Muscle of leg (tissue), 11 donors: ENCODE data around the gene PIK3R6. TPM values are rescaled to one million over a fixed set of nuclear protein-coding genes. Genes with fewer than 3 reads are reported as not detected.

Experiments
- DNase-seq: peaks from one replicate; pipeline ENCODE4 v3.0.0; 2013
- H3K27ac ChIP-seq: one replicate; pipeline ENCODE4 v1.5.1; 2013; ENCODE audit warnings: mild to moderate bottlenecking, low read length, control low read depth
- H3K27me3 ChIP-seq: one replicate; pipeline ENCODE4 v1.6.1; 2013; ENCODE audit warnings: low read length; ENCODE audit not compliant: control insufficient read depth, insufficient read depth
- H3K36me3 ChIP-seq: one replicate; pipeline ENCODE4 v1.6.1; 2013; ENCODE audit warnings: low read length; ENCODE audit not compliant: control insufficient read depth, insufficient read depth
- H3K4me1 ChIP-seq: one replicate; pipeline ENCODE4 v1.6.1; 2013; ENCODE audit warnings: low read length; ENCODE audit not compliant: control insufficient read depth, insufficient read depth
- H3K4me3 ChIP-seq: one replicate; pipeline ENCODE4 v1.5.1; 2013; ENCODE audit warnings: low read length, control low read depth
- H3K9me3 ChIP-seq: replicated peaks from 2 replicates; pipeline ENCODE4 v1.6.1; 2013; ENCODE audit warnings: low read depth, low read length; ENCODE audit not compliant: control insufficient read depth
- WGBS: methylation state at CpG from one replicate; pipeline ENCODE4 v1.1.5; 2013; ENCODE audit warnings: missing lambda C conversion rate; ENCODE audit not compliant: insufficient coverage; 5-methylcytosine and 5-hydroxymethylcytosine counted together
- polyA plus RNA-seq, 8 donors: library from polyadenylated mRNA; unstranded; fragments of 120-200 nt; gene quantifications; one replicate each; pipeline versions ENCODE4 v1.2.1 to v1.2.3, GENCODE V29; 2013; ENCODE audit warnings: inconsistent platforms in 1 of 8, low replicate concordance in 1 of 8; ENCODE audit not compliant: insufficient read length in 8 of 8, insufficient read depth in 1 of 8
- total RNA-seq: library from RNA; stranded (reverse); fragments of 120-200 nt; gene quantifications from one replicate; pipeline ENCODE4 v1.2.4, GENCODE V29; 2013

Gene PIK3R6
- total and polyA plus RNA-seq, 9 donors: 1.5 to 6.5 (median 4.9) TPM

- Histone ChIP-seq H3K36me3 (no peaks in the 10 kb centered on the region), H3K27me3 (peaks cover 13% of the 10 kb centered on the region), H3K9me3 (no peaks in the 10 kb centered on the region), H3K4me3 (no peak overlapping the region), H3K4me1 (no peaks in the 10 kb centered on the region), H3K27ac (no peak overlapping the region)
- WGBS: 43% methylated on average over 2 of the region's 2 CpGs
- no peak for DNase-seq
Observed at GRCh38 chr17:8793649-8794048, 73.8 kb downstream of the PIK3R6 start.

DNA sequence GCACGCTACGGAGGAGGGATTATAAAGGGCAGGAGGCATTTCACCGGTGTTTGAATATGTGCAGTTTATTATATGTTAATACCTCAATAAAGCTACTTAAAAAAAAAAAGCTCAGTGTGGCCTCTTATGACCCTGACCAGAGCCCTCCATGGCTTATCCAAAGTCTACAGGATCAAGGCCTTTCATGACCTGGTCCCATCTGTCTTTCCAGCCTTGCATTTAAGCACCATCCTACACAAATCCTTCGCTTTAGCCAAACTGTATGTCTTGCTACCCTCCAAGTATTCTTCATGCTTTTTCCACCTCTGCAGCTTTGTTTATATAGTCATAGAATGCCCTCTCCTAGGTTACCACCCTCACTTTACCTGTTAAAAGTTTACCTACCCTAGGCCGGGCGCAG lies 74.8 kb downstream of the PIK3R6 start:
- DNase-seq: no peak
- WGBS: 14% methylated on average over 1 of the region's 6 CpGs
- H3K9me3 ChIP-seq: no peaks in the 10 kb centered on the region
- H3K27me3 ChIP-seq: peaks cover 3% of the 10 kb centered on the region
- no peak overlapping the region for H3K27ac ChIP-seq
- no peaks in the 10 kb centered on the region for H3K36me3 ChIP-seq
- H3K4me1 ChIP-seq: no peaks in the 10 kb centered on the region
- H3K4me3 ChIP-seq: no peak overlapping the region

DNA sequence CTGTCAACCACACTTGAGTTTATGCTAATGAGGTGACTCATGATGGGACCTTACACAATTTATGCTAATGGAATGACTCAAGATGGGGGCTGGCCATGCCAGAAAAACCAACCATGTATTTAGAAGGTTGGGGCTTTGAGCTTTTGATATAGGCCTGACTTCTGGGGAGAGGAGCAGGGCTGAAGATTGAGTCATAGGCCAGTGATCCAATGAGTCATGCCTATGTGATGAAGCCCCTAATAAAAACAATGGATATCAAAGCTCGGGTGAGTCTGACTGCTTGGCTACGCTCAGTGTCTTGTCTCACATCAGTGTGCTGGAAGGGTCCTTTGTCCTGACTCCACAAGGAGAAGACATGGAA lies 75.6 kb downstream of the PIK3R6 start:
- H3K4me3 ChIP-seq: no peak overlapping the region
- peaks cover 2% of the 10 kb centered on the region for H3K27me3 ChIP-seq
- no peak for DNase-seq
- H3K27ac ChIP-seq: no peak overlapping the region
- H3K9me3 ChIP-seq: no peaks in the 10 kb centered on the region
- H3K36me3 ChIP-seq: no peaks in the 10 kb centered on the region
- WGBS: 96% methylated on average over 2 of the region's 2 CpGs
- H3K4me1 ChIP-seq: no peaks in the 10 kb centered on the region

GRCh38 chr17:8791248-8791909 lies 76.1 kb downstream of the PIK3R6 start:
- no peaks in the 10 kb centered on the region for H3K36me3 ChIP-seq
- no peak overlapping the region for H3K27ac ChIP-seq
- no peak overlapping the region for H3K4me3 ChIP-seq
- WGBS: no CpG with 5 or more reads among the region's 4 CpGs
- H3K4me1 ChIP-seq: no peaks in the 10 kb centered on the region
- H3K27me3 ChIP-seq: peaks cover 2% of the 10 kb centered on the region
- DNase-seq: no peak
- H3K9me3 ChIP-seq: no peaks in the 10 kb centered on the region

DNA sequence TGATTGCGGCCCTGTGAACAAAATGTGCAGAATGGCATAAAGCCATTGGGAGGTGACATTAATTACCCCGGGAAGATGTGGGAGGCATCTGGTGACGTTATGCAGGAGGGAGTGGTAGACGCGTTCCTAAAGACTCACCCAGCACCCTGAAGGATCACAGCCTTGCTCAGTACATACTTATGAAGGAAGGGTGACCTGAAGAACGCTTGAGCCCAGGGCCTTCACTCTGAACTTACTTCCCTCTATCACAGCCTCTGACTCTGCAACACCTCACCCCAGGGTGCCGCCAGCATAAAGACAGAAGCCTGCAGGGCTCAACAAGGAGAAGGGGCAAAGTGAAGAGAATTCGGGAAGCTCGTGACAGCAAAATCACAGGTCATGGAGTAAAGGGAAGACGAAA lies 77.7 kb downstream of the PIK3R6 start:
- H3K4me3 ChIP-seq: no peak overlapping the region
- H3K36me3 ChIP-seq: no peaks in the 10 kb centered on the region
- no peaks in the 10 kb centered on the region for H3K27me3 ChIP-seq
- H3K9me3 ChIP-seq: no peaks in the 10 kb centered on the region
- H3K4me1 ChIP-seq: peaks cover 3% of the 10 kb centered on the region
- no peak overlapping the region for H3K27ac ChIP-seq
- 59% methylated on average over 4 of the region's 10 CpGs for WGBS
- no peak for DNase-seq

- no CpG with 5 or more reads among the region's 2 CpGs for WGBS
- DNase-seq: no peak
- Histone ChIP-seq H3K9me3 (no peaks in the 10 kb centered on the region), H3K4me3 (no peak overlapping the region), H3K36me3 (no peaks in the 10 kb centered on the region), H3K27me3 (no peaks in the 10 kb centered on the region), H3K4me1 (peaks cover 3% of the 10 kb centered on the region), H3K27ac (no peak overlapping the region)
Observed at GRCh38 chr17:8788998-8789397, 78.5 kb downstream of the PIK3R6 start.

DNA sequence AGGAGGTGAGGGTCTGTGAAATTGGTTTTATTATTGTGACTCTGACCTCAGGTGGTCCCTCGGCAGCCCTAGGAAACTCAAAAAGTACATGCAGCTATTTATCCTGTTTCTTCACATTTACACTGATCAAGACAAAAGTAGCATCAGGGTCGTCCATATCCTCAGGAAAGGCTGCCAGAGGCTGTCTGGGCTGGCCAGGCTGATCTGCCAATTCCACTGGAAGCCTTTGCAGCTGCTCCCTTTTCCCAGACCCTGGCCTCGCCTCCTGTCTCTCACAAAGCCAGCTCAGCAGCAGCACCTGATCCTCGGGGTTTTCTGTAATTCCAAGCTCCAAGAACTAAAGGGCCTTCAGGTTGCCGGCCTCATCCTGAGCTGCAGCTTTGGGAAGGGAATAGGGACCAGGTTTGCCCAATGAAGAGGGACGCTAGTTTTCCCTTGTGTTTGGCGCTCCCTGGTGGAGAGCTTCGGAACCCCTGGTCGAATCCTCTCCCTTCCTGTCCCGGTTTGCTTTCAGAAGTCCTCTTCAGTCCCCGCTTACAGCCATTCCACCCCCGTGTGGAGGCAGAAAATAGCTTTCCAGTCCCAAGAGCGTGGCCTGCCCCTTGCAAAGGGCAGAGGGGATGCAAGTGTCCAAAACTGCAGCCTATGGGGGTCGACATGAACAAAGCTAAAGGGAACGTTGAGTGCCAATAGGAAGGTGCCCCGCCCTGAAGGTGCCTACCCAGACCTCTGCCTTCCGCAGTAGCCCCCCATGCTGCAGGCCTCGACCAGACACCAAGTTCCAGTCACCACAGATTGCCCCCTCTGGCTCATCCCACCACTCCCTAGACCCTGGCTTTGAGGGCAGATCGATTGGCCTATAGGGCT lies 81.7 kb downstream of the PIK3R6 start:
- Histone ChIP-seq H3K27ac (no peak overlapping the region), H3K27me3 (no peaks in the 10 kb centered on the region), H3K4me1 (peaks cover 3% of the 10 kb centered on the region), H3K4me3 (no peak overlapping the region), H3K9me3 (no peaks in the 10 kb centered on the region), H3K36me3 (no peaks in the 10 kb centered on the region)
- WGBS: 22% methylated on average over 13 of the region's 19 CpGs
- peak; percentile 86 for DNase-seq

- Histone ChIP-seq H3K36me3 (no peaks in the 10 kb centered on the region), H3K27me3 (no peaks in the 10 kb centered on the region), H3K4me1 (peaks cover 3% of the 10 kb centered on the region), H3K4me3 (no peak overlapping the region), H3K27ac (no peak overlapping the region), H3K9me3 (no peaks in the 10 kb centered on the region)
- no peak for DNase-seq
- no CpG with 5 or more reads among the region's 1 CpG for WGBS
Observed at GRCh38 chr17:8782176-8782575, 85.3 kb downstream of the PIK3R6 start.

DNA sequence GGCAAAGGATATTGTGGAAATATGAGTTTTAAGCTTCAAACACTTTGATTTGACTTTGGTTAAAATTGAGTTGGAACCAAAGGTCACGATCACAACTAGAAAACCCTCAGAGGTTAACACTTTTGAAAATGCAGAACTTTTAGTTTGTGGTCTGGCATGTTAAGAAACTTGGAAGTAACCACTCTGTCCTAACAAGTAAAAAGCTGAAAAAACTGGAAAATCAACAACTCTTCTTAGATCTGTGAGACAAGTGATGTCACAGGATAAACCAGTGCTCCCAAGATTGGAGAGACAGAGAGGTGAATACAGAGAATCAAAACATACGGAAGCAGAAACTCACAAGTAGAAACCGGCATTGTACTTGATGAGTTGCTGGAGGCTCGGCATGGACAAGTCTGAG lies 85.7 kb downstream of the PIK3R6 start:
- H3K27ac ChIP-seq: no peak overlapping the region
- no peaks in the 10 kb centered on the region for H3K27me3 ChIP-seq
- H3K4me1 ChIP-seq: peaks cover 3% of the 10 kb centered on the region
- H3K36me3 ChIP-seq: no peaks in the 10 kb centered on the region
- no peak for DNase-seq
- H3K9me3 ChIP-seq: no peaks in the 10 kb centered on the region
- 69% methylated on average over 2 of the region's 4 CpGs for WGBS
- no peak overlapping the region for H3K4me3 ChIP-seq

DNA sequence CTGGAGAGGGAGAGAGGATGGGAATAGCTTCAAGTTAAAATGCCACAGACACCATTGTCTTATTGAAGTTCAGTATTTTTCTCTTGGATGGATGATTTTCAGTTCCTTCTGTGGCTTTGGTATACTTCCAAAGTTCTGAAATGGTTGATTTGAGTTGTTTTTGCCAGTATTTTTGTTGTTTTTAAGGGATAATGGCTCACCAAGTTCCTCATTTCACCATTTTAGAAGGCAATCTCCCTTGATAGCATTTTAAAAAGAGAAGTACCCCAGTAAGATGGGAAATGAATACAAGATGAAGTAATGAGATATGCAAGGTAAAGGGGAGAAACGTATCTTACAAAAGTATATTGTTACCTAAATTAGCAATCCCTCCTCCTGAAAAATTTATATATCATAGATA lies 90.6 kb downstream of the PIK3R6 start:
- Histone ChIP-seq H3K4me1 (no peaks in the 10 kb centered on the region), H3K27me3 (no peaks in the 10 kb centered on the region), H3K4me3 (no peak overlapping the region), H3K27ac (no peak overlapping the region), H3K36me3 (no peaks in the 10 kb centered on the region), H3K9me3 (peaks cover 5% of the 10 kb centered on the region)
- peak; percentile 23 for DNase-seq
- whole genome bisulfite sequencing: no CpG with 5 or more reads among the region's 1 CpG
